Measurements from ENCODE around the gene EXOSC5.
"Not testable (repeated sequence)": the region's sequence is repeated elsewhere in the genome, so short reads cannot be mapped to it uniquely, and the experiment has no call there.

Gene EXOSC5

DNA sequence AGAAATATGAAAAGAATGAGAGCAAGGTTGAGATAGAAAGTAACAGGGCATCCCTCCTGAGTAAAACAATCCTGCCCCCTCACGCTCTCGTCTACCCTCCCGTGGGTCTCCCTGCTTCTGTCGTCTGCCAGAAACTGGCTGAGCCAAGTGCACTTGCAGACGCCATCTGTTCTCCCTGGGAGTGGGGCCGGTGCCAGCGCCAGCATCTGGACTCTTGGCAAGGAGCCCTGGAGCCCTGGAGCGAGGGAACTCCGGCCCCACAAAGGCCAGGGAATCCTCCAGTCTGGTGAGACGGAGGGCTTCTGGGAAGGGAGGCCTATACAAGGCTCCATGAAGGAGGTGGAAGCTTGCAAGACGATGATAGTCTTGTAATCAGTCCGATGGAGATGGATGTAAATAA is 23.2 kb downstream of the EXOSC5 start:
- no peaks in the 10 kb centered on the region for H3K9me3 ChIP-seq (ENCODE audit: control insufficient read depth, low read depth, low read length)
- H3K4me3 ChIP-seq (ENCODE audit: low read length) = no peak overlapping the region
- peaks cover 6% of the 10 kb centered on the region for H3K4me1 ChIP-seq (ENCODE audit: control insufficient read depth, low read depth, low read length)
- peaks cover 8% of the 10 kb centered on the region for H3K27me3 ChIP-seq (ENCODE audit: control insufficient read depth, insufficient read depth, low read length)
- H3K9ac ChIP-seq (ENCODE audit: low read length) = no peak overlapping the region
- no peak overlapping the region for H3K27ac ChIP-seq (ENCODE audit: low read length)
- no peaks in the 10 kb centered on the region for H3K36me3 ChIP-seq (ENCODE audit: control insufficient read depth, low read depth, low read length)

DNA sequence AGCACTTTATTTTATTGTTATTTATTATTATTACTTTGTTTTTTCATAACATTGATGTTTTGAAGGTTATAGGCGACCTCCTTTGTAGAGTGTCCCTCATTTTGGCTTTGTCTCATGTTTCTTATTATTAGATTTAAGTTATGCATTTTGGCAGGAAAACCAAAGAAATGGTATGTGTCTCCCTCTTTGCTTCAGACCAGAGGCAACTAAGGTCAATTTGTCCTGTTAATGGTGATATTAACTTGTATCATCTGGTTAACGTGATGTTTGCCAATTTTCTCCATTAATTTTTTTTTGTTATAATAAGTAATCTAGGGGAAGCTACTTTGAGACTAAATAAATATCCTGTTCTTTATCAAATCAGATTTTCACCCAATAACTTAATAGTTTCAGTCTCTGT is 24.7 kb downstream of the EXOSC5 start:
- Histone ChIP-seq H3K4me3 (ENCODE audit: low read length) (no peak overlapping the region), H3K4me1 (ENCODE audit: control insufficient read depth, low read depth, low read length) (no peaks in the 10 kb centered on the region), H3K27ac (ENCODE audit: low read length) (no peak overlapping the region), H3K9me3 (ENCODE audit: control insufficient read depth, low read depth, low read length) (no peaks in the 10 kb centered on the region), H3K27me3 (ENCODE audit: control insufficient read depth, insufficient read depth, low read length) (peaks cover 8% of the 10 kb centered on the region), H3K9ac (ENCODE audit: low read length) (no peak overlapping the region), H3K36me3 (ENCODE audit: control insufficient read depth, low read depth, low read length) (no peaks in the 10 kb centered on the region)

DNA sequence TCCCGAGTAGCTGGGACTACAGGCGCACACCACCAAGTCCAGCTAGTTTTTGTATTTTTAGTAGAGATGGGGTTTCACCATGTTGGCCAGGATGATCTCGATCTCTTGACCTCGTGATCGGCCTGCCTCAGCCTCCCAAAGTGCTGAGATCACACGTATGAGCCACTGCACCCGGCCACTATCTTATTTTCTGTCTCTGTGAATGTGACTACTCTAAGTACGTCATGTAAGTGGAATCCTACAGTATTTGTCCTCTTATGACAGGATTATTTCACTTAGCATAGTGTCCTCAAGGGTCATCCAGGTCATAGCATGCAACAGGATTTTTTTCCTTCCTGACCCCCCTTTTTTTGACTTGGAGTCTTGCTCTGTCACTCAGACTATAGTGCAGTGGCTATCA is 25.6 kb downstream of the EXOSC5 start:
- Histone ChIP-seq H3K4me3 (ENCODE audit: low read length) (no peak overlapping the region), H3K4me1 (ENCODE audit: control insufficient read depth, low read depth, low read length) (no peaks in the 10 kb centered on the region), H3K9me3 (ENCODE audit: control insufficient read depth, low read depth, low read length) (no peaks in the 10 kb centered on the region), H3K36me3 (ENCODE audit: control insufficient read depth, low read depth, low read length) (no peaks in the 10 kb centered on the region), H3K27ac (ENCODE audit: low read length) (no peak overlapping the region), H3K27me3 (ENCODE audit: control insufficient read depth, insufficient read depth, low read length) (no peaks in the 10 kb centered on the region), H3K9ac (ENCODE audit: low read length) (no peak overlapping the region)

DNA sequence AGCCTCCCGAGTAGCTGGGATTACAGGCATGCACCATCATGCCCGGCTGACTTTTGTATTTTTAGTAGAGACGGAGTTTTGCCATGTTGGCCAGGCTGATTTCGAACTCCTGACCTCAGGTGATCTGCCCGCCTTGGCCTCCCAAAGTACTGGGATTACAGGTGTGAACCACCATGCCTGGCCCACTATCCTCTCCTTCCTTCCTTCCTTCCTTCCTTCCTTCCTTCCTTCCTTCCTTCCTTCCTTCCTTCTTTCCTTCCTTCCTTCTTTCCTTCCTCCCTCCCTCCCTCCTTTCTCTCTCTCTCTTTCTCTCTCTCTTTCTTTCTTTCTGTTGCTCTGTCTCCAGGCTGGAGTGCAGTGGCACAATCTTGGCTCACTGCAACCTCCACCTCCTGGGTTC is 26.0 kb downstream of the EXOSC5 start:
- H3K4me1 ChIP-seq (ENCODE audit: control insufficient read depth, low read depth, low read length); H3K4me3 ChIP-seq (ENCODE audit: low read length); H3K27me3 ChIP-seq (ENCODE audit: control insufficient read depth, insufficient read depth, low read length); H3K9me3 ChIP-seq (ENCODE audit: control insufficient read depth, low read depth, low read length); H3K9ac ChIP-seq (ENCODE audit: low read length); H3K27ac ChIP-seq (ENCODE audit: low read length); H3K36me3 ChIP-seq (ENCODE audit: control insufficient read depth, low read depth, low read length): not testable (repeated sequence)

DNA sequence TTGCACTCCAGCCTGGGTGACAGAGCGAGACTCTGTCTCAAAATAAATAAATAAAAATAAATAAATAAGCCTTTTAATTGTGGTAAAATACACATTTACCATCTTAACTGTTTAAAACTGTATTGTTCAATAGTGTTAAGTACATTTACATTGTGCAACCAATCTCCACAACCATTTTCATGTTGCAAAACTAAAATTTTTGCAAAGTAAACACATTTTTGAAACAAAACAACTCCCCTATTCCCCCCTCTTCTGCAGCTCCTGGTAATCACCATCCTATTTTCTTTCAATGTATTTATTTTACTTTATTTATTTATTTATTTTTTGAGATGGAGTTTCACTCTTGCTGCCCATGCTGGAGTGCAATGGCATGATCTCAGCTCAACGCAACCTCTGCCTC is 27.4 kb downstream of the EXOSC5 start:
- H3K27ac ChIP-seq (ENCODE audit: low read length) = no peak overlapping the region
- no peak overlapping the region for H3K9ac ChIP-seq (ENCODE audit: low read length)
- no peaks in the 10 kb centered on the region for H3K4me1 ChIP-seq (ENCODE audit: control insufficient read depth, low read depth, low read length)
- H3K36me3 ChIP-seq (ENCODE audit: control insufficient read depth, low read depth, low read length) = no peaks in the 10 kb centered on the region
- H3K27me3 ChIP-seq (ENCODE audit: control insufficient read depth, insufficient read depth, low read length) = no peaks in the 10 kb centered on the region
- no peak overlapping the region for H3K4me3 ChIP-seq (ENCODE audit: low read length)
- H3K9me3 ChIP-seq (ENCODE audit: control insufficient read depth, low read depth, low read length) = no peaks in the 10 kb centered on the region

DNA sequence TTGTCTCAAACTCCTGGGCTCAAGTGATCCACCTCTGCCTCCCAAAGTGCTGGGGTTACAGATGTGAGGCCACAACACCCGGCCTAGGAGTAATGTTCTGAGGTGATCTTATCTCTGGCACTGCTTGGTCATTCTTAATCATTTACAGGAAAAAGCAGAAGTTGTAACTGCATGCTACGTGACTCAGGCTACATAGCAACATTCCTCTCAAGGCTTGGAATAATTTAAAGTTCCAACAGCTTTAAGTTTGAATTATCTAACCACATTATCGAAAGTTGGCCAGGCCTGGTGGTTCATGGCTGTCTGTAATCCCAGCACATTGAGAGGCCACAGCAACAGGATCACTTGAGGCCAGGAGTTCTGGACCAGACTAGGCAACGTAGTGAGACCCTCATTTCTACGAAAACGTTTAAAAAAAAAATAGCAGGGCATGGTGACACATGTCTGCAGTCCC is 29.3 kb downstream of the EXOSC5 start:
- Histone ChIP-seq H3K9ac (ENCODE audit: low read length) (no peak overlapping the region), H3K36me3 (ENCODE audit: control insufficient read depth, low read depth, low read length) (no peaks in the 10 kb centered on the region), H3K27me3 (ENCODE audit: control insufficient read depth, insufficient read depth, low read length) (no peaks in the 10 kb centered on the region), H3K4me1 (ENCODE audit: control insufficient read depth, low read depth, low read length) (peaks cover 3% of the 10 kb centered on the region), H3K4me3 (ENCODE audit: low read length) (no peak overlapping the region), H3K9me3 (ENCODE audit: control insufficient read depth, low read depth, low read length) (no peaks in the 10 kb centered on the region), H3K27ac (ENCODE audit: low read length) (no peak overlapping the region)

DNA sequence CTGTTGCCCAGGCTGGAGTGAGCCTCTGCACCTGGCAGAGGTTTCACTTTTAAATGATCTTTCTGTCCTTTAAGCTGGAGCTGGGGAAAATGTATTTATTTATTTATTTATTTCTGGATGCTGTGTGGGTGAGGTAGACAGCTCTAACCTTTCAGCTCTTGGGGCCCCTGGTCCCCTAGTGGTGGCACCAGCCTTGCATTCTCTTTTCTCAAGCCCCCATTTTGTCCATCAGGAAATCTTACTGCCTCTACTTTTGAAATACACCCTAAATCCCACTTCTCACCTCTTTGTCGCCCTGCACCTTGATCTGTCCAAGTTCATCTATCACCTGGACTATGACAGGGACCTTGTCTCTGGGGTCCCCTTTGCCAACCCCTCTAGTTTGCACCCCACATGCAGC is 31.1 kb downstream of the EXOSC5 start:
- Histone ChIP-seq H3K4me3 (ENCODE audit: low read length) (no peak overlapping the region), H3K4me1 (ENCODE audit: control insufficient read depth, low read depth, low read length) (peaks cover 3% of the 10 kb centered on the region), H3K9me3 (ENCODE audit: control insufficient read depth, low read depth, low read length) (no peaks in the 10 kb centered on the region), H3K36me3 (ENCODE audit: control insufficient read depth, low read depth, low read length) (no peaks in the 10 kb centered on the region), H3K9ac (ENCODE audit: low read length) (no peak overlapping the region), H3K27ac (ENCODE audit: low read length) (no peak overlapping the region), H3K27me3 (ENCODE audit: control insufficient read depth, insufficient read depth, low read length) (no peaks in the 10 kb centered on the region)

DNA sequence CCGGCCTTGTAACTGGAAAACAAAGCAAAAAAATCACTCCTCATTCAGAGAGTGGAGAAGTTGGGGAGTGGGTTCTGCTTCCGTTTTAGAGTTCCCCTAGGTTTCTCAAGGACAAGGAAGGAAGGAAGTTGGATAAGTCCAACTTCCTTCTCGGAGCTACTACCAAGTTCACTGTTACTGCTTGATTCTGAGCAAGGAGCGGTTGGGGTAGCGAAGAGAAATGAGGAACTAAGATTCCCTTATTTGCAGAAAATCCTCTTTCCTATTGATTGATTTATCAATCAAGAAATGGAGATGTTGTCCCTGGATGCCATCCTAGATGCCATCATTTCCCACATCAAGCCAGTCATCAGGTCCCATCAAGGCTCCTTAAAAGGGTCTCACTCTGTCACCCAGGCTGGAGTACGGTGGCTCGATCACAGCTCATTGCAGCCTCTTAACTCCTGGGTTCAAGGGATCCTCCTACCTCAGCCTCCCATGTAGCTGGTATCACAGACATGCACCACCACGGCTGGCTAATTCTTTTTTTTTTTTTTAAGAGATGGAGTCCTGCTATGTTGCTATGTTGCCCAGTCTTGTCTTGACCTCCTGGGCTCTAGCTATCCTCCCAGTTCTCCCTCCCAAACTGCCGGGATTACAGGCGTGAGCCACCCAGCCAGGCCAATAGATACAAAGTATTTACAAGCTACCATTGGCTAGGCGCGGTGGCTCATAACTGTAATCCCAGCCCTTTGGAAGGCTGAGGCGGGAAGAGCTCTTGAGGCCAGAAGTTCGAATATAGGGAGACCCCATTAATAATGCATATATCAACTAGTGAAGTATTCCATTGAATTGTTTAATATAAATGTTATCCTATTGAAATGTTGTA is 32.4 kb downstream of the EXOSC5 start:
- Histone ChIP-seq H3K36me3 (ENCODE audit: control insufficient read depth, low read depth, low read length) (no peaks in the 10 kb centered on the region), H3K27ac (ENCODE audit: low read length) (peak overlapping the region; percentile 99), H3K9me3 (ENCODE audit: control insufficient read depth, low read depth, low read length) (no peaks in the 10 kb centered on the region), H3K4me1 (ENCODE audit: control insufficient read depth, low read depth, low read length) (peaks cover 3% of the 10 kb centered on the region), H3K27me3 (ENCODE audit: control insufficient read depth, insufficient read depth, low read length) (no peaks in the 10 kb centered on the region), H3K4me3 (ENCODE audit: low read length) (peak overlapping the region; percentile 98), H3K9ac (ENCODE audit: low read length) (peak overlapping the region; percentile 99)

DNA sequence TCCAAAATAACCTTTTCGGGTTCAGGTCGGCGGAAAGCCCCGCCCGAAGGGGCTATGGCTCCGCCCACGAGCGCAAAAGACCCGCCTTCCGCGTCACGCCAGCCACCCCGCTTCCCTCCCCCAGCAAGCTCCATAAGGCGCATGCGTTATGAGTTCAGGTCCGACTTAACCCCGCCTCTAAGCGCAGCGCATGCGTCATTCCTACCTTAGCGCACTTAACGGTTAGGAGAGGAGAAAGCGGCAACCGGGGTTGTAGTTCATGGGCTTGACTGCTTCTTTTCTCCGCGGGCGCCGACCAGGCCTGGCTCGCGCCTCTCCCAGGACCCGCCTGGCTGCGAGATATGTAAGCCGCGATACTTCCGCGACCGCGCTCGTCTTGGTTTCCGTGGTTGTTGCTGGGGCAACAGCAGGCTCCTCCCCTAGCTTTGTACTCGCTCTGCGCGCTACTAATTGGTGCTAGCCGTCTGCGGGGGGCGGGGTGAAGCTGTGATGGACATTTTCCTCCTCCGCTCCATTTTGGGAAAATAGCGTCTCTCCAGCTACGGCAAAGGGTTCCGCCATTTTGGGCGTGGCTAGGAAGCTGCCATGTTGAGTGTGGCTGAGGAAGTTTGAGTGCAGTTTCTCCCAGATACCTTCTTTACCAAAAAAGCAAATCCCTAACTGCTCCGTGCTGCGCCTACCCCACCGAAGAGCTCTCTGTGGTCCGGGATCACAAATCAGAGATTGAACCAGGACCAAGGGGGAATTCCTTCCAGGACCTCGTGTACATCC is 33.2 kb downstream of the EXOSC5 start, which contains the start of gene B9D2:
Gene B9D2, minus strand, starts transcription at position 397 of the 771 bp plus-strand sequence. CDS start 630 bp downstream, outside the sequence.
- Histone ChIP-seq H3K9me3 (ENCODE audit: control insufficient read depth, low read depth, low read length) (no peaks in the 10 kb centered on the region), H3K27ac (ENCODE audit: low read length) (peak within 1 kb of the TSS; percentile 99), H3K27me3 (ENCODE audit: control insufficient read depth, insufficient read depth, low read length) (no peaks in the 10 kb centered on the region), H3K36me3 (ENCODE audit: control insufficient read depth, low read depth, low read length) (no peaks in the 10 kb centered on the region), H3K9ac (ENCODE audit: low read length) (peak within 1 kb of the TSS; percentile 99), H3K4me3 (ENCODE audit: low read length) (peak within 1 kb of the TSS; percentile 98), H3K4me1 (ENCODE audit: control insufficient read depth, low read depth, low read length) (peaks cover 3% of the 10 kb centered on the region)

DNA sequence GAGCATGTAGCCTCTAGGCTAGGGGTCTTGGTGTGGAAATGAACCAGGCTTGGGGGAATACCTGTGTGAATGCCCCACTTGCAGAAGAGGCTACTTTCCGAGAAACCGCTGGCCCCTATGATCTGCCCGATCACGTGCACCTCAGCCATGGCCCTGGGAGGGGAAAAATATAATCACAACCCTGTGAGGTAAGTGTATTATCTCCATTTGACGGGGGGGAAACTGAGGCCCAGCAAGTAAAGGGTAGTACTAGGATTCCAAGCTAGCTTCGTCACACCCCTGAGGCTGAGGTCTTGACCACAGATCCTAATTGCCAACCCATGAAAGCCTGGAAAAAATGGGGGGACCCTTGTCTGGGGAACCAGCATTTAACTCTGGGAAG is 33.8 kb downstream of the EXOSC5 start:
- H3K27ac ChIP-seq (ENCODE audit: low read length) = peak overlapping the region; percentile 99
- no peaks in the 10 kb centered on the region for H3K27me3 ChIP-seq (ENCODE audit: control insufficient read depth, insufficient read depth, low read length)

DNA sequence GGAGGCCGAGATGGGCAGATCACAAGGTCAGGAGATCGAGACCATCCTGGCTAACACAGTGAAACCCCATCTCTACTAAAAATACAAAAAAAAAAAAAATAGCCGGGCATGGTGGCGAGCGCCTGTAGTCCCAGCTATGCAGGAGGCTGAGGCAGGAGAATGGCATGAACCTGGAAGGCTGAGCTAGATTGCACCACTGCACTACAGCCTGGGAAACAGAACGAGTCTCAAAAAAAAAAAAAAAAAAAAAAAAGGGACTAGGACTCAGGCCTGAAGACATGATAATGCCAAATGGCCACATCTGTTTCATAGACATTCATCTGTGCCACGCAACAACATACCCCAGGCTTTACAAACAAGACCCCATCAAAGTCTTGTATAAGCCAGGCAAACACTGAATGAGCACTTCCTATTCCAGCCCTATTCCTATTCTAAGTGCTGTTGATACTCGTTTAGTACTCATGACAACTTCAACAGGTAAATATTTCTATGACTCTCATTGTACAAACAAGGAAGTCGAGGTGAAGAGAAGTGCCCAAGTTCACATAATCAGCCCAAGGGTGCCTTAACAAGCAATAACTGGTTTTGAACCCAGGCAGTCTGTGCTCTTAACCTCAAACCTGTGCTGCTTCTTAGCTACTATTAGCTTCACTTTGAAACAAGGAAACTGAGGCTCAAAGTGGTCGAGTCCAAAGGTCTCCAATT is 34.9 kb downstream of the EXOSC5 start:
- no peak overlapping the region for H3K9ac ChIP-seq (ENCODE audit: low read length)
- H3K27ac ChIP-seq (ENCODE audit: low read length) = no peak overlapping the region
- no peak overlapping the region for H3K4me3 ChIP-seq (ENCODE audit: low read length)
- no peaks in the 10 kb centered on the region for H3K36me3 ChIP-seq (ENCODE audit: control insufficient read depth, low read depth, low read length)
- no peaks in the 10 kb centered on the region for H3K27me3 ChIP-seq (ENCODE audit: control insufficient read depth, insufficient read depth, low read length)
- peaks cover 3% of the 10 kb centered on the region for H3K4me1 ChIP-seq (ENCODE audit: control insufficient read depth, low read depth, low read length)
- H3K9me3 ChIP-seq (ENCODE audit: control insufficient read depth, low read depth, low read length) = no peaks in the 10 kb centered on the region

More for the DNA sequence above, 33.8 kb downstream of the EXOSC5 start:
- peak overlapping the region; percentile 99 for H3K9ac ChIP-seq (ENCODE audit: low read length)
- peak overlapping the region; percentile 98 for H3K4me3 ChIP-seq (ENCODE audit: low read length)
- no peaks in the 10 kb centered on the region for H3K9me3 ChIP-seq (ENCODE audit: control insufficient read depth, low read depth, low read length)
- peaks cover 3% of the 10 kb centered on the region for H3K4me1 ChIP-seq (ENCODE audit: control insufficient read depth, low read depth, low read length)
- no peaks in the 10 kb centered on the region for H3K36me3 ChIP-seq (ENCODE audit: control insufficient read depth, low read depth, low read length)
